IPS-18a (cell line): ENCODE data around the gene SLC8B1.

Source experiments
- H3K27ac ChIP-seq: one replicate; pipeline ENCODE4 v1.5.1; 2013; ENCODE audit warnings: low read length
- H3K27me3 ChIP-seq: one replicate; pipeline ENCODE4 v1.6.1; 2013; ENCODE audit warnings: mild to moderate bottlenecking, low read length; ENCODE audit not compliant: control insufficient read depth, insufficient read depth
- H3K36me3 ChIP-seq: one replicate; pipeline ENCODE4 v1.6.1; 2013; ENCODE audit warnings: low read depth, low read length; ENCODE audit not compliant: control insufficient read depth
- H3K4me1 ChIP-seq: one replicate; pipeline ENCODE4 v1.6.1; 2013; ENCODE audit warnings: low read depth, low read length; ENCODE audit not compliant: control insufficient read depth
- H3K4me3 ChIP-seq: one replicate; pipeline ENCODE4 v1.5.1; 2013; ENCODE audit warnings: low read length
- H3K9ac ChIP-seq: one replicate; pipeline ENCODE4 v1.6.1; 2013; ENCODE audit warnings: mild to moderate bottlenecking, low read length, moderate library complexity
- H3K9me3 ChIP-seq: one replicate; pipeline ENCODE4 v1.6.1; 2013; ENCODE audit warnings: low read depth, low read length; ENCODE audit not compliant: control insufficient read depth

Gene SLC8B1

DNA sequence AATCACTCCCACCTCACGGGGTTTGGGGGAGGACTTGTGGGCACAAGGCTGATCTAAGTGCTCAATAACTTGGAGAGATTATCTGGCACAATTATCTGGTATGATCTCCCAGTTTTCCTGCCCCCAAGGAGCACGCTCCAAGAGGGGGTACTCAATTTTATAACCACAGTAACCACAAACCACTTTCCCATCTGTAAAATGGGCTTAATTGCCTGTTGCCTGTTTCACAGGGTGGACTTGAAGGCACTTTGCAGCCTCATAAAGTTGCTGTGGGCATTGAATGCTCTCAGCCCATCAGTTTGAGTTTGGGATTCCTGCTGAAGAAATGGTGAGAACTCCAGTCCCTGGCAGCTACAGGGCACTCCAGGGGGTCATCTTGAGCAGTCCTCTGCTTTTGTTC lies 4.4 kb downstream of the SLC8B1 start:
- Histone ChIP-seq H3K36me3 (no peaks in the 10 kb centered on the region), H3K27ac (no peak overlapping the region)

GRCh38 chr12:113329791-113330417 lies 5.0 kb downstream of the SLC8B1 start:
- no peak overlapping the region for H3K4me3 ChIP-seq
- no peak overlapping the region for H3K27ac ChIP-seq
- H3K9ac ChIP-seq = no peak overlapping the region
- no peaks in the 10 kb centered on the region for H3K36me3 ChIP-seq
- H3K4me1 ChIP-seq = peaks cover 3% of the 10 kb centered on the region
- peaks cover 15% of the 10 kb centered on the region for H3K27me3 ChIP-seq
- no peaks in the 10 kb centered on the region for H3K9me3 ChIP-seq

More for the DNA sequence above, 4.4 kb downstream of the SLC8B1 start:
- peaks cover 15% of the 10 kb centered on the region for H3K27me3 ChIP-seq
- no peaks in the 10 kb centered on the region for H3K9me3 ChIP-seq
- no peak overlapping the region for H3K9ac ChIP-seq
- H3K4me3 ChIP-seq = no peak overlapping the region
- H3K4me1 ChIP-seq = peaks cover 3% of the 10 kb centered on the region

DNA sequence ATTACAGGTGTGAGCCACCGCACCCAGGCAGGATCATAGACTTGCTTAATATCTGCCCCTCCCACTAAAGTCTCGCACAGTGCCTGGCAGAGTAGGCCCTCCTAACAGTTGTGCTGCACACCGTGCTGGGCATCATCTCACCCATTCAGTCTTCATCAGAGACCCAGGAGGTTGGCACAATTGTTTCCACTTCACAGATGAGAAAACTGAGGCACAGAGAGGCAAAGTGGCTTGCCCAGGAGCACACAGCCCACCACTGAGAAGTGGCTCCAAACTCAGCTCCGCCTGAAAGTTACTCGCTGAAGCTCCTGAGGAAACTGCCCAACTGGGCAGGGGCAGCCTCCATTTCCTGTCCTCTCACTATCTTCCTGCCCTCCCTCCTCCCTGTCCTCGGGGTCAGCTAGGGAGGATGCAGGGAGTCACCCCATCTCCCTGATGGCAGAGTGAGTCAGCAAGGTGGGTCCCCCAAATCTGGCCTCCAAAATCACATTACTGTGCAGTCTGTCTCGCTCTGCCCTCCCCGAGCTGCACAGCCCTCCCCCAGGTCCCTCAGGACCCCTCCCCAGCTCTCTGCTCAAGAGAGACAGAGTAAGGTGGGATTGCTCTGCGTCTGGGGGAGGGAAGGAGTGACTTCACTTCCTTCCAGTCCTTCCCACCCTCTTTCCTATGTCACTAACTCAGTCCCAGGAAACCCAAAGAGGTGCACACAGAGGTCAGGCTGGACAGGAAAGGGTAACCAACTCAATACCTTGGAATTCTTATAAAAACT lies 5.7 kb downstream of the SLC8B1 start:
- Histone ChIP-seq H3K27ac (no peak overlapping the region), H3K4me1 (peaks cover 3% of the 10 kb centered on the region), H3K36me3 (no peaks in the 10 kb centered on the region), H3K4me3 (no peak overlapping the region), H3K27me3 (peaks cover 9% of the 10 kb centered on the region), H3K9me3 (no peaks in the 10 kb centered on the region), H3K9ac (no peak overlapping the region)

DNA sequence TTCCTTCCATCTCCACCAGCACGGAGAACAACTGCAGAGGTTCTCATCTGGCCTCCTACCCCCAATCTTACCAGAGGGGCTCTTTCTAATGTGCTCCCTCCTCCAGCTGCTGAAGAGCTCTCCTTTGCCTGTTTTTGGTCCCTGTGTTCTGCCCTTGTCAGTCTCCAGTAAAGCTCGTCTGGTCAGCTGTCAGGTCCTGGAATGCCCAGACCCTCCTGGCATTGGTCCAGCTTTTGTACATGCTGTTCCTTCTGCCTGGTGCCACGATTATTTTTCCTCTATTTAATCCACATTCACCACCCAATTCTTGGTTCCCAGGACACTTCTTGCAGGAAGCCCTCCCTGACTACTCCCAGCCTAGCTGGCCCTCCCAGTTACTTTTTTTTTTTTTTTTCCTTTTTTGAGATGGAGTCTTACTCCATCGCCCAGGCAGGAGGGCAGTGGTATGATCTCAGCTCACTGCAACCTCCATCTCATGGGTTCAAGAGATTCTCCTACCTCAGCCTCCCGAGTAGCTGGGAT lies 6.5 kb downstream of the SLC8B1 start:
- H3K9me3 ChIP-seq = no peaks in the 10 kb centered on the region
- H3K4me3 ChIP-seq = no peak overlapping the region
- no peaks in the 10 kb centered on the region for H3K36me3 ChIP-seq
- H3K27me3 ChIP-seq = peaks cover 2% of the 10 kb centered on the region
- no peak overlapping the region for H3K27ac ChIP-seq
- no peak overlapping the region for H3K9ac ChIP-seq
- no peaks in the 10 kb centered on the region for H3K4me1 ChIP-seq

GRCh38 chr12:113326775-113327395 lies 8.0 kb downstream of the SLC8B1 start:
- H3K9me3 ChIP-seq = no peaks in the 10 kb centered on the region
- H3K27me3 ChIP-seq = no peaks in the 10 kb centered on the region
- H3K4me1 ChIP-seq = no peaks in the 10 kb centered on the region
- no peak overlapping the region for H3K9ac ChIP-seq
- no peak overlapping the region for H3K4me3 ChIP-seq
- H3K27ac ChIP-seq = no peak overlapping the region
- no peaks in the 10 kb centered on the region for H3K36me3 ChIP-seq

DNA sequence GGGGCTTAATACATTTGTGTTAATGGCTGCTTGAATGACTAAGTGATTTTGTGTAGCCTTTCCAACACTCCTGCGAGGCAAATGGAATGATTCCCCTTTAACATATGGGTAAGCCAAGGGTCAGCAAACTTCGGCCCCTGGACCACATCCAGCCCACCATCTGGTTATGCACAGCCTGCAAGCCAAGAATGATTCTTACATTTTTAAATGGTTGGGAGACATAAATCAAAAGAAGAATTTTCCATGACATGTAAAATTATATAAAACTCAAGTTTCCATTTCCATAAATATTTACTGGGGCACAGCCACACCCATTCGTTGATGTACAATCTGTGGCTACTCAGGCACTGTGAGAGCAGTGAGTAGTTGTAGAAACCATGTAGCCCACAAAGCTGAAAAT lies 9.0 kb downstream of the SLC8B1 start:
- H3K9me3 ChIP-seq = no peaks in the 10 kb centered on the region
- no peak overlapping the region for H3K27ac ChIP-seq
- no peaks in the 10 kb centered on the region for H3K36me3 ChIP-seq
- no peaks in the 10 kb centered on the region for H3K27me3 ChIP-seq
- H3K9ac ChIP-seq = no peak overlapping the region
- no peak overlapping the region for H3K4me3 ChIP-seq
- H3K4me1 ChIP-seq = no peaks in the 10 kb centered on the region

- Histone ChIP-seq H3K27me3 (no peaks in the 10 kb centered on the region), H3K4me3 (no peak overlapping the region), H3K9me3 (no peaks in the 10 kb centered on the region), H3K27ac (no peak overlapping the region), H3K9ac (no peak overlapping the region), H3K4me1 (no peaks in the 10 kb centered on the region), H3K36me3 (peaks cover 5% of the 10 kb centered on the region)
Measured at GRCh38 chr12:113322343-113322742, 12.6 kb downstream of the SLC8B1 start.

DNA sequence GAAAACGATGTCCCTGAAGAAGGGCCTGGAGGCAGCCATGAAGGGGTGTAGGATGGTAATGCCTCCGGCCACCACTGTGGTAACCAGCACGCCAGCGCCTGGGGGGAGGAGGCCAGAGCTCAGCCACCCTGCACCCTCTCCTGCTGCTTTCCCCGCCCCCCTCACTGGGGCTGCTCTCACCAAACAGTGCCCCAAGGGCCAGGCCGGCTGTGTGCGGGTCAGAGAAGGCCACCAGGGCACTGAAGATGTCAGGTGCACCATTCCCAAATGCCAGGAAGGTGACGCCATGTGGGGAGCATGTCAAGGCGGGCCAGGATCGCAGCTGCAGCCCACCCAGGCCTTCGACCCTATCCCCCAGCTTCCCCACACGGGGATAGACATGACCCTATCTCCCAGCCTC lies 14.5 kb downstream of the SLC8B1 start:
- Histone ChIP-seq H3K9ac (no peak overlapping the region), H3K4me1 (no peaks in the 10 kb centered on the region), H3K27ac (no peak overlapping the region), H3K27me3 (no peaks in the 10 kb centered on the region), H3K9me3 (no peaks in the 10 kb centered on the region), H3K4me3 (no peak overlapping the region), H3K36me3 (peaks cover 5% of the 10 kb centered on the region)

DNA sequence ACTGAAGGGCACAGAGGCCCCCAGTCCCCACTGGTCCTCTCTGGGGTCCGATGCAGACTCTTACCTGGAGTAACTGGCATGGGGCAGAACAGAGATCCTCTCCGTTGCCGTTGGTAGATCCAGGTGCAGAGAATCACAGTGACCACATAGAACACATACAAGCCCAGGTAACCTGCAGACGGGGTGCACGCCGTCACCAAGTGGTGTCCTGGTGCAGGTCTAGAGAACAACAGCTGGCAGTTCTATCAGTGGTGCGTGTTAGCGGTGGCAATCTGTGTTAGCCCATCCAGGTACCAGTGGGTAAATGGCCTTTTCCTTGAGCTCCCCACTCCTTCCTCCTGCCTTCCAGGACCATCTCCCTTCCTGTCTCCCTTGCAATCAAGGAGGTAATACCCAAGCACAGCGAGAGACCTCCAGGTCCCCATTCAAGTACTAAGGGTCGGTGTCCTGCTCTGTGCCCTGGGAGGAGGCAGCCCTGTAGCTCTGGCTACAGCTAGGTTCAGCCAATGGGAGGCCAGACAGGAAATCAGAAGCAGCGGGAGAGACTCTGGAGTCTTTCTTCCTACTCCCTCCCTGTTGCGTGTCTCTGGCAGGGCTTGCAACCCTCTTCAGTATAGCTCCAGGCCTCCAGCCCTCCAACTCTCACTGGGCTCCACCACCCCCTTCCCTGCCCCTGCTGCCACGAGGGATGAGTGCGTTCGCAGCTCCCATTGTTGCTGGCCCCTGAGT lies 15.8 kb downstream of the SLC8B1 start:
- Histone ChIP-seq H3K4me3 (no peak overlapping the region), H3K9me3 (no peaks in the 10 kb centered on the region), H3K4me1 (no peaks in the 10 kb centered on the region), H3K27ac (no peak overlapping the region), H3K9ac (no peak overlapping the region), H3K36me3 (peaks cover 5% of the 10 kb centered on the region), H3K27me3 (no peaks in the 10 kb centered on the region)

GRCh38 chr12:113318046-113318656 lies 16.8 kb downstream of the SLC8B1 start:
- Histone ChIP-seq H3K4me3 (no peak overlapping the region), H3K9ac (no peak overlapping the region), H3K9me3 (no peaks in the 10 kb centered on the region), H3K36me3 (peaks cover 5% of the 10 kb centered on the region), H3K27me3 (no peaks in the 10 kb centered on the region), H3K27ac (no peak overlapping the region), H3K4me1 (no peaks in the 10 kb centered on the region)

GRCh38 chr12:113317122-113317521 lies 17.8 kb downstream of the SLC8B1 start:
- Histone ChIP-seq H3K9me3 (no peaks in the 10 kb centered on the region), H3K9ac (no peak overlapping the region), H3K27ac (no peak overlapping the region), H3K4me1 (no peaks in the 10 kb centered on the region), H3K36me3 (peaks cover 5% of the 10 kb centered on the region), H3K27me3 (no peaks in the 10 kb centered on the region), H3K4me3 (no peak overlapping the region)
